Suppressor macrophage treated with lipopolysaccharide for 4 hours (primary cell): ENCODE measurements around the gene SMOC1.

ENCODE experiments used
- DNase-seq: peaks from one replicate; pipeline ENCODE4 v3.0.0-alpha.2; 2020

SMOC1 gene

GRCh38 chr14:69943084-69943780 is 64.0 kb downstream of the SMOC1 start:
- DNase-seq, result no peak

- no peak for DNase-seq
Measured at GRCh38 chr14:69945347-69945746, 66.1 kb downstream of the SMOC1 start.

GRCh38 chr14:69945912-69946311 is 66.7 kb downstream of the SMOC1 start:
- no peak for DNase-seq

GRCh38 chr14:69948351-69948750 is 69.1 kb downstream of the SMOC1 start:
- no peak for DNase-seq

GRCh38 chr14:69951263-69951662 is 72.0 kb downstream of the SMOC1 start:
- no peak for DNase-seq

- no peak for DNase-seq
Measured at GRCh38 chr14:69951935-69952334, 72.7 kb downstream of the SMOC1 start.

GRCh38 chr14:69953266-69953915 is 74.2 kb downstream of the SMOC1 start:
- no peak for DNase-seq

GRCh38 chr14:69955855-69956845 is 76.9 kb downstream of the SMOC1 start:
- no peak for DNase-seq

- DNase-seq, result no peak
Measured at GRCh38 chr14:69956970-69957369, 77.8 kb downstream of the SMOC1 start.

GRCh38 chr14:69957986-69958385 is 78.8 kb downstream of the SMOC1 start:
- DNase-seq, result no peak

- no peak for DNase-seq
Measured at GRCh38 chr14:69959136-69959535, 79.9 kb downstream of the SMOC1 start.

GRCh38 chr14:69960296-69960695 is 81.1 kb downstream of the SMOC1 start:
- DNase-seq, result no peak

GRCh38 chr14:69963966-69964365 is 84.8 kb downstream of the SMOC1 start:
- no peak for DNase-seq

- DNase-seq, result no peak
Measured at GRCh38 chr14:69964841-69965240, 85.6 kb downstream of the SMOC1 start.

GRCh38 chr14:69968132-69968531 is 88.9 kb downstream of the SMOC1 start:
- no peak for DNase-seq

- no peak for DNase-seq
Measured at GRCh38 chr14:69968681-69969080, 89.5 kb downstream of the SMOC1 start.

GRCh38 chr14:69972755-69973154 is 93.5 kb downstream of the SMOC1 start:
- no peak for DNase-seq

GRCh38 chr14:69973846-69974245 is 94.6 kb downstream of the SMOC1 start:
- no peak for DNase-seq

GRCh38 chr14:69979882-69980281 is 100.7 kb downstream of the SMOC1 start:
- no peak for DNase-seq

GRCh38 chr14:69980457-69981425 is 101.5 kb downstream of the SMOC1 start:
- DNase-seq, result no peak

- no peak for DNase-seq
Measured at GRCh38 chr14:69982220-69982839, 103.1 kb downstream of the SMOC1 start.

GRCh38 chr14:69982886-69983285 is 103.7 kb downstream of the SMOC1 start:
- no peak for DNase-seq
